Measurements from ENCODE around the gene TAGLN.

The TAGLN gene

DNA sequence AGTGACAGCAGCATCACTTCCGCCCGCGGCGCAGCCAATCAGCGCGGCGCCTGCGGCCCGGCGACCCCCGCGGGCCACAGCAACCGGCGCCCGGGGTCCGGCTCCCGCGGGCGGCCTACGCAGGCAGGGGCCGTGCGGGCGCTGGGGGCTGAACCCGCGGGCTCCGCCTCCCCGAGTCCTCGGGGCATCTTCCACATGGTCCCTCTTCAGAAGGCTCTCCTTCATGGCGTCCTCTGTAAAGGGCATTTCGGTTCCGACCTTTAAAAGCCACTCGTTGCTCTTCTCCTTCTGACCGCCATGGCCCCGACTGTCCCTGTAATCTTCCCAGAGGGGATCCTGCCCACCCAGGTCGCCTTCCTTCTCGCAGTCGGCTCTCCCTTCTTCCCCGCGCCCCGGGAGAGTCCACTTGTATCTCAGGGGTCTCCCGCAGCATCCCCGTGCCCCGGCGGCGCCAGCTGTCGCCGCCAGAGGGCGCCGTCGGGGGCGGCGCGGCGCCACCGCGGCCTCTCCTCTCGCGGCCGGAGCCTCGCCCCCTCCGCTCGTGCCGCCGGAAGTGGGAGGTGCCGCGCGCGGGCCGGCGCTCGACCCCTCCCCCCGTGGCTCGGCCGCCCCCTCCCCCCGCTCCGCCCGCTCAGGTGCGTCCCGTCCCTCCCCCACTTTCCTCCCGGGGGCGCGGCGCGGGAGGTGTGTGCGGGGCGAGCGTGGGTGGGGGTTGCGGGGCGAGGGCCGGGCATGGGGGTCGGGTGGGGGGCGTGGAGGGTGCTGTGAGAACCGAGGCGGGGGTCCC lies 33.1 kb downstream of the TAGLN start, which contains the start of gene RNF214:
Gene RNF214, plus strand, starts transcription at position 580 of the 787 bp plus-strand sequence. CDS start 1,602 bp downstream, outside the sequence.
- Histone ChIP-seq H3K9ac (ENCODE audit: low read length) (peak within 1 kb of the TSS; percentile 99), H3K27me3 (ENCODE audit: control insufficient read depth, insufficient read depth, low read length) (no peaks in the 10 kb centered on the region), H3K9me3 (ENCODE audit: control insufficient read depth, low read length) (no peaks in the 10 kb centered on the region), H3K4me1 (ENCODE audit: control insufficient read depth, insufficient read depth, low read length) (peaks cover 26% of the 10 kb centered on the region), H3K4me3 (ENCODE audit: low read length) (peak within 1 kb of the TSS; percentile 89), H3K36me3 (ENCODE audit: control insufficient read depth, insufficient read depth, low read length) (peaks cover 22% of the 10 kb centered on the region)

GRCh38 chr11:117232911-117233409 lies 33.8 kb downstream of the TAGLN start:
- Histone ChIP-seq H3K4me3 (ENCODE audit: low read length) (peak overlapping the region; percentile 66), H3K9me3 (ENCODE audit: control insufficient read depth, low read length) (no peaks in the 10 kb centered on the region), H3K4me1 (ENCODE audit: control insufficient read depth, insufficient read depth, low read length) (peaks cover 26% of the 10 kb centered on the region), H3K36me3 (ENCODE audit: control insufficient read depth, insufficient read depth, low read length) (peaks cover 20% of the 10 kb centered on the region), H3K9ac (ENCODE audit: low read length) (peak overlapping the region; percentile 68), H3K27me3 (ENCODE audit: control insufficient read depth, insufficient read depth, low read length) (no peaks in the 10 kb centered on the region)

DNA sequence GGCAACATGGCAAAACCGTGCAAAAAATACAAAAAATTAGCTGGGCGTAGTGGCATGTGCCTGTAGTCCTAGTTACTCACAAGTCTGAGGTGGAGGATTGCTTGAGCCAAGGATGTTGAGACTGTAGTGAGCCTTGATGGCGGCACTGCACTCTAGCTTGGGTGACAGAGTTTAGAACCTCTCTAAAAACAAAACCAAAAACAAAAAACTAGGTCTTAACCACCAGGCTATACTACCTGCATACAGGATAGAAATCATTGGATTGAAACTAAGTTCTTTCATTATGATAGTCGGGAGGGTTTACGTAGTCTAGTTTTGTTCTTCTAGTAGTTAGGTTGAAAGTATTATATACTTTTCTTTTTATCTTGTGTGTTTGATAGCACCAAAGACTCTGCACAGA lies 39.1 kb downstream of the TAGLN start:
- H3K4me3 ChIP-seq (ENCODE audit: low read length): no peak overlapping the region
- H3K4me1 ChIP-seq (ENCODE audit: control insufficient read depth, insufficient read depth, low read length): peaks cover 5% of the 10 kb centered on the region
- no peaks in the 10 kb centered on the region for H3K27me3 ChIP-seq (ENCODE audit: control insufficient read depth, insufficient read depth, low read length)
- no peaks in the 10 kb centered on the region for H3K9me3 ChIP-seq (ENCODE audit: control insufficient read depth, low read length)
- H3K9ac ChIP-seq (ENCODE audit: low read length): no peak overlapping the region
- H3K36me3 ChIP-seq (ENCODE audit: control insufficient read depth, insufficient read depth, low read length): no peaks in the 10 kb centered on the region

- H3K9ac ChIP-seq (ENCODE audit: low read length): no peak overlapping the region
- H3K36me3 ChIP-seq (ENCODE audit: control insufficient read depth, insufficient read depth, low read length): no peaks in the 10 kb centered on the region
- no peak overlapping the region for H3K4me3 ChIP-seq (ENCODE audit: low read length)
- H3K9me3 ChIP-seq (ENCODE audit: control insufficient read depth, low read length): no peaks in the 10 kb centered on the region
- H3K4me1 ChIP-seq (ENCODE audit: control insufficient read depth, insufficient read depth, low read length): no peaks in the 10 kb centered on the region
- no peaks in the 10 kb centered on the region for H3K27me3 ChIP-seq (ENCODE audit: control insufficient read depth, insufficient read depth, low read length)
Measured at GRCh38 chr11:117239295-117239694, 40.1 kb downstream of the TAGLN start.

- H3K4me3 ChIP-seq (ENCODE audit: low read length): no peak overlapping the region
- H3K9ac ChIP-seq (ENCODE audit: low read length): no peak overlapping the region
- no peaks in the 10 kb centered on the region for H3K9me3 ChIP-seq (ENCODE audit: control insufficient read depth, low read length)
- H3K27me3 ChIP-seq (ENCODE audit: control insufficient read depth, insufficient read depth, low read length): no peaks in the 10 kb centered on the region
- H3K36me3 ChIP-seq (ENCODE audit: control insufficient read depth, insufficient read depth, low read length): no peaks in the 10 kb centered on the region
- H3K4me1 ChIP-seq (ENCODE audit: control insufficient read depth, insufficient read depth, low read length): no peaks in the 10 kb centered on the region
Measured at GRCh38 chr11:117248341-117248740, 49.2 kb downstream of the TAGLN start.

- Histone ChIP-seq H3K27me3 (ENCODE audit: control insufficient read depth, insufficient read depth, low read length) (no peaks in the 10 kb centered on the region), H3K4me3 (ENCODE audit: low read length) (no peak overlapping the region), H3K9me3 (ENCODE audit: control insufficient read depth, low read length) (no peaks in the 10 kb centered on the region), H3K36me3 (ENCODE audit: control insufficient read depth, insufficient read depth, low read length) (no peaks in the 10 kb centered on the region), H3K4me1 (ENCODE audit: control insufficient read depth, insufficient read depth, low read length) (no peaks in the 10 kb centered on the region), H3K9ac (ENCODE audit: low read length) (no peak overlapping the region)
Measured at GRCh38 chr11:117249571-117249970, 50.4 kb downstream of the TAGLN start.

- H3K9ac ChIP-seq (ENCODE audit: low read length): no peak overlapping the region
- H3K9me3 ChIP-seq (ENCODE audit: control insufficient read depth, low read length): no peaks in the 10 kb centered on the region
- no peak overlapping the region for H3K4me3 ChIP-seq (ENCODE audit: low read length)
- H3K27me3 ChIP-seq (ENCODE audit: control insufficient read depth, insufficient read depth, low read length): no peaks in the 10 kb centered on the region
- H3K4me1 ChIP-seq (ENCODE audit: control insufficient read depth, insufficient read depth, low read length): no peaks in the 10 kb centered on the region
- H3K36me3 ChIP-seq (ENCODE audit: control insufficient read depth, insufficient read depth, low read length): no peaks in the 10 kb centered on the region
Measured at GRCh38 chr11:117251506-117251905, 52.3 kb downstream of the TAGLN start.

- Histone ChIP-seq H3K9ac (ENCODE audit: low read length) (no peak overlapping the region), H3K27me3 (ENCODE audit: control insufficient read depth, insufficient read depth, low read length) (no peaks in the 10 kb centered on the region), H3K4me3 (ENCODE audit: low read length) (no peak overlapping the region), H3K9me3 (ENCODE audit: control insufficient read depth, low read length) (no peaks in the 10 kb centered on the region), H3K4me1 (ENCODE audit: control insufficient read depth, insufficient read depth, low read length) (peaks cover 6% of the 10 kb centered on the region), H3K36me3 (ENCODE audit: control insufficient read depth, insufficient read depth, low read length) (no peaks in the 10 kb centered on the region)
Measured at GRCh38 chr11:117255966-117256365, 56.8 kb downstream of the TAGLN start.

GRCh38 chr11:117256573-117256972 lies 57.4 kb downstream of the TAGLN start:
- peaks cover 6% of the 10 kb centered on the region for H3K4me1 ChIP-seq (ENCODE audit: control insufficient read depth, insufficient read depth, low read length)
- no peak overlapping the region for H3K9ac ChIP-seq (ENCODE audit: low read length)

More at GRCh38 chr11:117256573-117256972, 57.4 kb downstream of the TAGLN start:
- H3K27me3 ChIP-seq (ENCODE audit: control insufficient read depth, insufficient read depth, low read length): no peaks in the 10 kb centered on the region
- no peak overlapping the region for H3K4me3 ChIP-seq (ENCODE audit: low read length)
- no peaks in the 10 kb centered on the region for H3K9me3 ChIP-seq (ENCODE audit: control insufficient read depth, low read length)
- H3K36me3 ChIP-seq (ENCODE audit: control insufficient read depth, insufficient read depth, low read length): no peaks in the 10 kb centered on the region
